HEK293 (cell line): ENCODE measurements around the gene CCDC141.

Source experiments
- CTCF ChIA-PET: fragments of 350-600 bp; formaldehyde crosslinking; extraction: SDS; loops from one replicate; lab custom pipeline; 2021; ENCODE audit warnings: antibody characterized with exemption; lab: Yijun Ruan, JAX
- POLR2A ChIA-PET: fragments of 300-600 bp; formaldehyde crosslinking; extraction: SDS; loops from one replicate; lab custom pipeline; 2020; ENCODE audit warnings: antibody characterized with exemption, inconsistent platforms; lab: Yijun Ruan, JAX
- H3K27ac ChIP-seq: fragments of 200-500 bp; sonication (Bioruptor generic); 2 replicates; pipeline ENCODE4 v1.5.1; 2014; ENCODE audit warnings: low read depth, low read length, control low read depth, inconsistent platforms; ENCODE audit errors: extremely low read depth
- H3K36me3 ChIP-seq, 2 experiments: fragments of 200-500 bp in 1 of 2; sonication (Bioruptor generic) in 1 of 2; 1 replicate in 1 of 2; 2 replicates in 1 of 2; pipeline ENCODE4 v1.5.1; 2014 to 2017; ENCODE audit warnings: inconsistent platforms in 2 of 2, low read length in 2 of 2; ENCODE audit not compliant: control insufficient read depth in 2 of 2, insufficient read depth in 1 of 2
- H3K4me1 ChIP-seq: fragments of 200-500 bp; sonication (Bioruptor generic); 2 replicates; pipeline ENCODE4 v1.5.1; 2014; ENCODE audit warnings: mild to moderate bottlenecking, low read length, inconsistent platforms; ENCODE audit not compliant: control insufficient read depth, insufficient read depth
- H3K4me3 ChIP-seq: 2 replicates; pipeline ENCODE4 v1.5.1; 2011; ENCODE audit warnings: low read depth, mild to moderate bottlenecking, control low read depth, low read length, moderate library complexity
- H3K9me3 ChIP-seq: fragments of 200-500 bp; sonication (Bioruptor generic); 2 replicates; pipeline ENCODE4 v1.5.1; 2014; ENCODE audit warnings: low read depth, low read length, inconsistent platforms; ENCODE audit not compliant: control insufficient read depth, insufficient read depth
- GLI4 ChIP-seq: fragments of 450-650 bp; formaldehyde crosslinking; IDR thresholded peaks from 2 replicates; pipeline ENCODE4 v1.5.1; 2016; ENCODE audit warnings: missing biosample characterization, missing genetic modification characterization
- ZBTB1 ChIP-seq: fragments of 450-650 bp; formaldehyde crosslinking; IDR thresholded peaks from 2 replicates; pipeline ENCODE4 v1.5.1; 2016; ENCODE audit warnings: missing biosample characterization, missing genetic modification characterization
- ZNF16 ChIP-seq: fragments of 450-650 bp; formaldehyde crosslinking; IDR thresholded peaks from 2 replicates; pipeline ENCODE4 v1.5.1; 2016; ENCODE audit warnings: low read depth, missing biosample characterization, missing genetic modification characterization
- ZNF174 ChIP-seq: fragments of 450-650 bp; formaldehyde crosslinking; IDR thresholded peaks from 2 replicates; pipeline ENCODE4 v1.5.0; 2017; ENCODE audit warnings: missing biosample characterization, mild to moderate bottlenecking, missing genetic modification characterization
- ZNF184 ChIP-seq: fragments of 450-650 bp; IDR thresholded peaks from 2 replicates; pipeline ENCODE4 v1.5.1; 2018; ENCODE audit warnings: missing biosample characterization, mild to moderate bottlenecking, missing genetic modification characterization
- ZNF19 ChIP-seq: fragments of 450-650 bp; formaldehyde crosslinking; IDR thresholded peaks from 2 replicates; pipeline ENCODE4; 2016; ENCODE audit warnings: missing biosample characterization, missing genetic modification characterization, low read depth
- ZNF211 ChIP-seq: fragments of 450-650 bp; formaldehyde crosslinking; IDR thresholded peaks from 2 replicates; pipeline ENCODE4 v1.5.1; 2016; ENCODE audit warnings: low read depth, missing biosample characterization, missing genetic modification characterization
- ZNF248 ChIP-seq: fragments of 450-650 bp; formaldehyde crosslinking; IDR thresholded peaks from 2 replicates; pipeline ENCODE4 v1.5.1; 2017; ENCODE audit warnings: missing biosample characterization, missing genetic modification characterization
- ZNF274 ChIP-seq, 2 experiments: fragments of 200-500 bp in 1 of 2; fragments of 450-650 bp in 1 of 2; sonication (Bioruptor generic) in 1 of 2; formaldehyde crosslinking in 1 of 2; IDR thresholded peaks; 2 replicates each; pipeline versions ENCODE4 v1.5.1 to v1.6.1; 2014 to 2016; ENCODE audit warnings: borderline replicate concordance in 1 of 2, inconsistent platforms in 1 of 2, low read length in 1 of 2, missing biosample characterization in 1 of 2, missing genetic modification characterization in 1 of 2
- ZNF280C ChIP-seq: fragments of 450-650 bp; formaldehyde crosslinking; IDR thresholded peaks from 2 replicates; pipeline ENCODE4 v1.5.1; 2016; ENCODE audit warnings: missing biosample characterization, missing genetic modification characterization
- ZNF311 ChIP-seq: fragments of 450-650 bp; formaldehyde crosslinking; IDR thresholded peaks from 2 replicates; pipeline ENCODE4 v1.5.1; 2017; ENCODE audit warnings: missing biosample characterization, missing genetic modification characterization, borderline replicate concordance
- ZNF362 ChIP-seq: fragments of 450-650 bp; formaldehyde crosslinking; IDR thresholded peaks from 2 replicates; pipeline ENCODE4 v1.5.1; 2016; ENCODE audit warnings: missing biosample characterization, missing genetic modification characterization
- ZNF426 ChIP-seq: fragments of 450-650 bp; formaldehyde crosslinking; IDR thresholded peaks from 2 replicates; pipeline ENCODE4 v1.5.1; 2017; ENCODE audit warnings: missing biosample characterization, missing genetic modification characterization, mild to moderate bottlenecking, inconsistent platforms, moderate library complexity
- ZNF449 ChIP-seq: fragments of 450-650 bp; formaldehyde crosslinking; IDR thresholded peaks from 2 replicates; pipeline ENCODE4 v1.5.1; 2017; ENCODE audit warnings: missing biosample characterization, mild to moderate bottlenecking, missing genetic modification characterization, moderate library complexity
- ZNF544 ChIP-seq: fragments of 450-650 bp; formaldehyde crosslinking; IDR thresholded peaks from 2 replicates; pipeline ENCODE4 v1.5.0; 2017; ENCODE audit warnings: missing biosample characterization, missing genetic modification characterization
- ZNF624 ChIP-seq: fragments of 450-650 bp; formaldehyde crosslinking; IDR thresholded peaks from 2 replicates; pipeline ENCODE4 v1.5.1; 2017; ENCODE audit warnings: missing biosample characterization, missing genetic modification characterization
- ZNF629 ChIP-seq: fragments of 450-650 bp; formaldehyde crosslinking; IDR thresholded peaks from 2 replicates; pipeline ENCODE4 v1.5.1; 2017; ENCODE audit warnings: missing biosample characterization, missing genetic modification characterization
- ZNF660 ChIP-seq: fragments of 450-650 bp; IDR thresholded peaks from 2 replicates; pipeline ENCODE4 v1.5.1; 2018; ENCODE audit warnings: missing biosample characterization, mild to moderate bottlenecking, missing genetic modification characterization
- ZNF664 ChIP-seq: fragments of 450-650 bp; formaldehyde crosslinking; IDR thresholded peaks from 2 replicates; pipeline ENCODE4 v1.5.1; 2016; ENCODE audit warnings: missing biosample characterization, missing genetic modification characterization
- ZNF707 ChIP-seq: fragments of 450-650 bp; formaldehyde crosslinking; IDR thresholded peaks from 2 replicates; pipeline ENCODE4 v1.5.1; 2016; ENCODE audit warnings: missing biosample characterization, missing genetic modification characterization
- ZNF785 ChIP-seq: fragments of 450-650 bp; formaldehyde crosslinking; IDR thresholded peaks from 2 replicates; pipeline ENCODE4 v1.5.1; 2016; ENCODE audit warnings: missing biosample characterization, missing genetic modification characterization

The CCDC141 gene

GRCh38 chr2:179071810-179072355 is 21.9 kb upstream of the CCDC141 start:
- Histone ChIP-seq H3K9me3 (no peaks in the 10 kb centered on the region), H3K4me1 (no peaks in the 10 kb centered on the region), H3K27ac (no peak overlapping the region), H3K4me3 (no peak overlapping the region), H3K36me3 (no peaks in the 10 kb centered on the region)
- CTCF ChIA-PET, result interaction anchor here (0.7 kb wide), 1 partner anchor 123 kb away, joined by 3 read pairs; no protein-coding TSS in a partner anchor
- no peak for TF ChIP-seq ZNF707 (tag by site-specific recombination)
- no peak for TF ChIP-seq ZNF660
- no peak for TF ChIP-seq ZNF785 (tag by site-specific recombination)
- TF ChIP-seq ZNF449 (tag by site-specific recombination), result no peak
- POLR2A ChIA-PET, result no interaction called here

GRCh38 chr2:179070895-179071294 is 21.0 kb upstream of the CCDC141 start:
- TF ChIP-seq ZNF174, result no peak
- no peak for TF ChIP-seq GLI4 (tag by site-specific recombination)
- TF ChIP-seq ZNF629, result no peak
- TF ChIP-seq ZNF544 (tag by site-specific recombination), result no peak
- no peak for TF ChIP-seq ZNF362 (tag by site-specific recombination)
- TF ChIP-seq ZNF248 (tag by site-specific recombination), result no peak
- no peak for TF ChIP-seq ZNF624 (tag by site-specific recombination)
- TF ChIP-seq ZNF211, result no peak
- no peak for TF ChIP-seq ZNF311 (tag by site-specific recombination)
- TF ChIP-seq ZBTB1 (tag by site-specific recombination), result no peak
- TF ChIP-seq ZNF274 (IDR thresholded peaks at IDR 0.05; ENCODE audit: low read length), result no peak
- no peak for TF ChIP-seq ZNF274 (tag by site-specific recombination; IDR thresholded peaks at IDR 0.05; ENCODE audit: borderline replicate concordance)
- TF ChIP-seq ZNF664 (tag by site-specific recombination), result no peak
- no peak for TF ChIP-seq ZNF785 (tag by site-specific recombination)
- Histone ChIP-seq H3K27ac (no peak overlapping the region), H3K4me1 (no peaks in the 10 kb centered on the region), H3K4me3 (no peak overlapping the region), H3K9me3 (no peaks in the 10 kb centered on the region), H3K36me3 (no peaks in the 10 kb centered on the region)
- ChIA-PET CTCF (no interaction called here), POLR2A (no interaction called here)

- H3K27ac ChIP-seq, result no peak overlapping the region
- no peaks in the 10 kb centered on the region for H3K9me3 ChIP-seq
- no peak overlapping the region for H3K4me3 ChIP-seq
- no peak for TF ChIP-seq ZNF19 (tag by site-specific recombination)
- TF ChIP-seq ZNF184 (tag by site-specific recombination), result no peak
- TF ChIP-seq ZNF426 (tag by site-specific recombination), result no peak
- no peak for TF ChIP-seq ZNF16 (tag by site-specific recombination)
- TF ChIP-seq ZNF280C (tag by site-specific recombination), result no peak
- ChIA-PET CTCF (no interaction called here), POLR2A (no interaction called here)
- no peaks in the 10 kb centered on the region for H3K4me1 ChIP-seq
- H3K36me3 ChIP-seq, result no peaks in the 10 kb centered on the region
Observed at GRCh38 chr2:179069685-179070084, 19.7 kb upstream of the CCDC141 start.
